HepG2 (cell line): ENCODE data around the gene BPIFB6. TPM values are rescaled to one million over a fixed set of nuclear protein-coding genes. Genes with fewer than 3 reads are reported as not detected.

Source experiments
- ATF1 ChIP-seq: IDR thresholded peaks from 2 replicates; pipeline ENCODE4 v1.6.1; 2016; ENCODE audit warnings: mild to moderate bottlenecking, control low read depth
- HOXD1 ChIP-seq: sonication (generic); formaldehyde crosslinking; IDR thresholded peaks from 2 replicates; pipeline ENCODE4 v1.5.0; 2020; ENCODE audit warnings: missing genetic modification reagents
- SRSF9 ChIP-seq: fragments of 200-400 bp; formaldehyde crosslinking; IDR thresholded peaks from 2 replicates; pipeline ENCODE4 v1.6.1; 2018; ENCODE audit warnings: borderline replicate concordance, mild to moderate bottlenecking, low read depth, low read length; ENCODE audit not compliant: insufficient read depth, poor library complexity, severe bottlenecking
- TGIF2 ChIP-seq: IDR thresholded peaks from 2 replicates; pipeline ENCODE4 v1.6.1; 2016; ENCODE audit warnings: control low read depth, missing compliant biosample characterization
- THYN1 ChIP-seq: sonication (generic); formaldehyde crosslinking; IDR thresholded peaks from 2 replicates; pipeline ENCODE4 v1.8.1; 2023; ENCODE audit warnings: low read depth, mild to moderate bottlenecking, moderate library complexity, missing genetic modification reagents, borderline replicate concordance
- ZNF256 ChIP-seq: sonication (generic); formaldehyde crosslinking; conservative IDR thresholded peaks from 2 replicates; pipeline ENCODE4 v1.4.0; 2020; ENCODE audit warnings: missing genetic modification reagents
- ZNF703 ChIP-seq: sonication (generic); formaldehyde crosslinking; IDR thresholded peaks from 2 replicates; pipeline ENCODE4 v1.5.1; 2020; ENCODE audit warnings: missing genetic modification reagents, mild to moderate bottlenecking, moderate library complexity, borderline replicate concordance
- ZNF850 ChIP-seq: sonication (generic); formaldehyde crosslinking; conservative IDR thresholded peaks from 2 replicates; pipeline ENCODE4 v1.9.0; 2021; ENCODE audit warnings: mild to moderate bottlenecking, missing genetic modification reagents
- polyA plus RNA-seq, 8 experiments: library from polyadenylated mRNA; depleted of rRNA in 3 of 8; stranded (reverse) in 7 of 8; unstranded in 1 of 8; fragments of >200 nt; fragmentation: Illumina TruSeq in 4 of 8; extraction: Trizol in 4 of 8; gene quantifications; 2 replicates each; pipeline versions ENCODE4 v1.2.1 to v1.2.3, GENCODE V29; 2011 to 2016; ENCODE audit warnings: low read depth in 4 of 8, missing spikeins in 1 of 8, mixed read lengths in 1 of 8; ENCODE audit not compliant: insufficient read depth in 1 of 8
- total RNA-seq, 5 experiments: library from RNA; depleted of rRNA; stranded (reverse); fragments of >200 nt; fragmentation: Illumina TruSeq; extraction: Trizol; gene quantifications; 2 replicates each; pipeline ENCODE4 v1.2.3, GENCODE V29; 2016; ENCODE audit warnings: low read depth in 1 of 5
- TF ChIP-seq, protein P1 (sequence below): sonication (generic); formaldehyde crosslinking; IDR thresholded peaks from 2 replicates; pipeline ENCODE4 v1.4.0; 2020; ENCODE audit warnings: missing genetic modification reagents
- TF ChIP-seq, protein P2 (sequence below): sonication (generic); formaldehyde crosslinking; IDR thresholded peaks from 2 replicates; pipeline ENCODE4 v1.4.0; 2020; ENCODE audit warnings: missing genetic modification reagents
- TF ChIP-seq, protein P3 (sequence below): sonication (generic); formaldehyde crosslinking; IDR thresholded peaks from 2 replicates; pipeline ENCODE4 v1.4.0; 2020; ENCODE audit warnings: missing genetic modification reagents
- TF ChIP-seq, protein P4 (sequence below): IDR thresholded peaks from 2 replicates; pipeline ENCODE4 v1.6.1; 2016; ENCODE audit warnings: low read depth, control low read depth
- TF ChIP-seq, protein P5 (sequence below): sonication (generic); formaldehyde crosslinking; conservative IDR thresholded peaks from 2 replicates; pipeline ENCODE4 v1.4.0; 2020; ENCODE audit warnings: mild to moderate bottlenecking, missing genetic modification reagents, moderate library complexity

Gene BPIFB6
- total and polyA plus RNA-seq, 2 of the 13 experiments (the other 11 are each of a cell fraction or from before 2014, with no cell fraction given): 0.13 to 1.7 TPM

DNA sequence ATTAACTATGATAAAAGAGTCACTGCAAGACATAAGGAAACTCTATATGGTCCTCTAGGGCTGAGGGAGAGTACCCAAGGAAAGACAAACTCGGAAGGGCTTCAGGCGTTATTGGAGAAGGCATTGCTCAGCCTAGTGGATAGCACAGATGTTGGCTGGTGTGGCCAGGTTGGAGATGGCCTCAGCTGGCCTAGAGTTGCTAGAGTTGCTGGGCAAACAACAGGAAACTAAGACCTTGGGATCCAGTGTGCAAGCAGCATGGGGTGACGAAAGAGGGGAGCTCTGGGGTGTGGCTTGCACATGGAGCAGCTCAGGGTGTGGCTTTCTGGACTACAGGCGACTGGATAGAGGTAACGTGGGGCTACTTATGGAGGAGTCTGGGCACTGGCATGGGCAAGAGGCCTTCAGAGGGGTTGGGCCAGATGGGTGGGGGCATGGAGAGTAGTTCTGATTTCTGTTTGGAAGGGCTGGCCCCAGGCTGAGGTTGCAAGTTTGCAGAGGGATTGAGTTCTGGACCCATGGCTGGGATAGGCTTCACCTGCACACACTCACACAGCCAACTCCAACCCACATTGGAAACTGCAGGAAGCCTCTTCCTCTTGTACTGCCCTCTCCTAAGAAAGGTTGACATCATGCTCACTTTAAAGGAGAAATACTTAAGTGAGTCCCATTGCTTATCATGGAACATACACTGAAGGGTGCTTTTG, 5.2 kb upstream of the BPIFB6 start (continued):
- no peak for TF ChIP-seq ZNF703 (CRISPR knock-in tag)
- TF ChIP-seq, protein P1, sequence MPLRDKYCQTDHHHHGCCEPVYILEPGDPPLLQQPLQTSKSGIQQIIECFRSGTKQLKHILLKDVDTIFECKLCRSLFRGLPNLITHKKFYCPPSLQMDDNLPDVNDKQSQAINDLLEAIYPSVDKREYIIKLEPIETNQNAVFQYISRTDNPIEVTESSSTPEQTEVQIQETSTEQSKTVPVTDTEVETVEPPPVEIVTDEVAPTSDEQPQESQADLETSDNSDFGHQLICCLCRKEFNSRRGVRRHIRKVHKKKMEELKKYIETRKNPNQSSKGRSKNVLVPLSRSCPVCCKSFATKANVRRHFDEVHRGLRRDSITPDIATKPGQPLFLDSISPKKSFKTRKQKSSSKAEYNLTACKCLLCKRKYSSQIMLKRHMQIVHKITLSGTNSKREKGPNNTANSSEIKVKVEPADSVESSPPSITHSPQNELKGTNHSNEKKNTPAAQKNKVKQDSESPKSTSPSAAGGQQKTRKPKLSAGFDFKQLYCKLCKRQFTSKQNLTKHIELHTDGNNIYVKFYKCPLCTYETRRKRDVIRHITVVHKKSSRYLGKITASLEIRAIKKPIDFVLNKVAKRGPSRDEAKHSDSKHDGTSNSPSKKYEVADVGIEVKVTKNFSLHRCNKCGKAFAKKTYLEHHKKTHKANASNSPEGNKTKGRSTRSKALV: no peak
- TF ChIP-seq, protein P2, sequence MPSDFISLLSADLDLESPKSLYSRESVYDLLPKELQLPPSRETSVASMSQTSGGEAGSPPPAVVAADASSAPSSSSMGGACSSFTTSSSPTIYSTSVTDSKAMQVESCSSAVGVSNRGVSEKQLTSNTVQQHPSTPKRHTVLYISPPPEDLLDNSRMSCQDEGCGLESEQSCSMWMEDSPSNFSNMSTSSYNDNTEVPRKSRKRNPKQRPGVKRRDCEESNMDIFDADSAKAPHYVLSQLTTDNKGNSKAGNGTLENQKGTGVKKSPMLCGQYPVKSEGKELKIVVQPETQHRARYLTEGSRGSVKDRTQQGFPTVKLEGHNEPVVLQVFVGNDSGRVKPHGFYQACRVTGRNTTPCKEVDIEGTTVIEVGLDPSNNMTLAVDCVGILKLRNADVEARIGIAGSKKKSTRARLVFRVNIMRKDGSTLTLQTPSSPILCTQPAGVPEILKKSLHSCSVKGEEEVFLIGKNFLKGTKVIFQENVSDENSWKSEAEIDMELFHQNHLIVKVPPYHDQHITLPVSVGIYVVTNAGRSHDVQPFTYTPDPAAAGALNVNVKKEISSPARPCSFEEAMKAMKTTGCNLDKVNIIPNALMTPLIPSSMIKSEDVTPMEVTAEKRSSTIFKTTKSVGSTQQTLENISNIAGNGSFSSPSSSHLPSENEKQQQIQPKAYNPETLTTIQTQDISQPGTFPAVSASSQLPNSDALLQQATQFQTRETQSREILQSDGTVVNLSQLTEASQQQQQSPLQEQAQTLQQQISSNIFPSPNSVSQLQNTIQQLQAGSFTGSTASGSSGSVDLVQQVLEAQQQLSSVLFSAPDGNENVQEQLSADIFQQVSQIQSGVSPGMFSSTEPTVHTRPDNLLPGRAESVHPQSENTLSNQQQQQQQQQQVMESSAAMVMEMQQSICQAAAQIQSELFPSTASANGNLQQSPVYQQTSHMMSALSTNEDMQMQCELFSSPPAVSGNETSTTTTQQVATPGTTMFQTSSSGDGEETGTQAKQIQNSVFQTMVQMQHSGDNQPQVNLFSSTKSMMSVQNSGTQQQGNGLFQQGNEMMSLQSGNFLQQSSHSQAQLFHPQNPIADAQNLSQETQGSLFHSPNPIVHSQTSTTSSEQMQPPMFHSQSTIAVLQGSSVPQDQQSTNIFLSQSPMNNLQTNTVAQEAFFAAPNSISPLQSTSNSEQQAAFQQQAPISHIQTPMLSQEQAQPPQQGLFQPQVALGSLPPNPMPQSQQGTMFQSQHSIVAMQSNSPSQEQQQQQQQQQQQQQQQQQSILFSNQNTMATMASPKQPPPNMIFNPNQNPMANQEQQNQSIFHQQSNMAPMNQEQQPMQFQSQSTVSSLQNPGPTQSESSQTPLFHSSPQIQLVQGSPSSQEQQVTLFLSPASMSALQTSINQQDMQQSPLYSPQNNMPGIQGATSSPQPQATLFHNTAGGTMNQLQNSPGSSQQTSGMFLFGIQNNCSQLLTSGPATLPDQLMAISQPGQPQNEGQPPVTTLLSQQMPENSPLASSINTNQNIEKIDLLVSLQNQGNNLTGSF (CRISPR knock-in tag): no peak
- TF ChIP-seq, protein P3, sequence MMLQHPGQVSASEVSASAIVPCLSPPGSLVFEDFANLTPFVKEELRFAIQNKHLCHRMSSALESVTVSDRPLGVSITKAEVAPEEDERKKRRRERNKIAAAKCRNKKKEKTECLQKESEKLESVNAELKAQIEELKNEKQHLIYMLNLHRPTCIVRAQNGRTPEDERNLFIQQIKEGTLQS (CRISPR knock-in tag): peak; percentile 47; the same call in 1 of the 2 replicates
- no peak for TF ChIP-seq TGIF2 (CRISPR knock-in tag)
- TF ChIP-seq, protein P4, sequence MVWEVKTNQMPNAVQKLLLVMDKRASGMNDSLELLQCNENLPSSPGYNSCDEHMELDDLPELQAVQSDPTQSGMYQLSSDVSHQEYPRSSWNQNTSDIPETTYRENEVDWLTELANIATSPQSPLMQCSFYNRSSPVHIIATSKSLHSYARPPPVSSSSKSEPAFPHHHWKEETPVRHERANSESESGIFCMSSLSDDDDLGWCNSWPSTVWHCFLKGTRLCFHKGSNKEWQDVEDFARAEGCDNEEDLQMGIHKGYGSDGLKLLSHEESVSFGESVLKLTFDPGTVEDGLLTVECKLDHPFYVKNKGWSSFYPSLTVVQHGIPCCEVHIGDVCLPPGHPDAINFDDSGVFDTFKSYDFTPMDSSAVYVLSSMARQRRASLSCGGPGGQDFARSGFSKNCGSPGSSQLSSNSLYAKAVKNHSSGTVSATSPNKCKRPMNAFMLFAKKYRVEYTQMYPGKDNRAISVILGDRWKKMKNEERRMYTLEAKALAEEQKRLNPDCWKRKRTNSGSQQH: no peak
- no peak for TF ChIP-seq HOXD1
- no peak for TF ChIP-seq ZNF850 (CRISPR knock-in tag)
- TF ChIP-seq THYN1: peak; percentile 92; the same call in 1 of the 2 replicates
- TF ChIP-seq, protein P5, sequence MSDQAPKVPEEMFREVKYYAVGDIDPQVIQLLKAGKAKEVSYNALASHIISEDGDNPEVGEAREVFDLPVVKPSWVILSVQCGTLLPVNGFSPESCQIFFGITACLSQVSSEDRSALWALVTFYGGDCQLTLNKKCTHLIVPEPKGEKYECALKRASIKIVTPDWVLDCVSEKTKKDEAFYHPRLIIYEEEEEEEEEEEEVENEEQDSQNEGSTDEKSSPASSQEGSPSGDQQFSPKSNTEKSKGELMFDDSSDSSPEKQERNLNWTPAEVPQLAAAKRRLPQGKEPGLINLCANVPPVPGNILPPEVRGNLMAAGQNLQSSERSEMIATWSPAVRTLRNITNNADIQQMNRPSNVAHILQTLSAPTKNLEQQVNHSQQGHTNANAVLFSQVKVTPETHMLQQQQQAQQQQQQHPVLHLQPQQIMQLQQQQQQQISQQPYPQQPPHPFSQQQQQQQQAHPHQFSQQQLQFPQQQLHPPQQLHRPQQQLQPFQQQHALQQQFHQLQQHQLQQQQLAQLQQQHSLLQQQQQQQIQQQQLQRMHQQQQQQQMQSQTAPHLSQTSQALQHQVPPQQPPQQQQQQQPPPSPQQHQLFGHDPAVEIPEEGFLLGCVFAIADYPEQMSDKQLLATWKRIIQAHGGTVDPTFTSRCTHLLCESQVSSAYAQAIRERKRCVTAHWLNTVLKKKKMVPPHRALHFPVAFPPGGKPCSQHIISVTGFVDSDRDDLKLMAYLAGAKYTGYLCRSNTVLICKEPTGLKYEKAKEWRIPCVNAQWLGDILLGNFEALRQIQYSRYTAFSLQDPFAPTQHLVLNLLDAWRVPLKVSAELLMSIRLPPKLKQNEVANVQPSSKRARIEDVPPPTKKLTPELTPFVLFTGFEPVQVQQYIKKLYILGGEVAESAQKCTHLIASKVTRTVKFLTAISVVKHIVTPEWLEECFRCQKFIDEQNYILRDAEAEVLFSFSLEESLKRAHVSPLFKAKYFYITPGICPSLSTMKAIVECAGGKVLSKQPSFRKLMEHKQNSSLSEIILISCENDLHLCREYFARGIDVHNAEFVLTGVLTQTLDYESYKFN (CRISPR knock-in tag): no peak
- TF ChIP-seq SRSF9: no peak
- TF ChIP-seq ATF1 (CRISPR knock-in tag): no peak
- no peak for TF ChIP-seq ZNF256 (CRISPR knock-in tag)
